Astrocyte (in vitro differentiated cells and primary cell): ENCODE results near the gene UTS2B. TPM values are rescaled to one million over a fixed set of nuclear protein-coding genes. Genes with fewer than 3 reads are reported as not detected.

Experiments used
- DNase-seq: peaks from one replicate; pipeline ENCODE4 v3.0.0-alpha.2; 2010; ENCODE audit warnings: low read depth
- FAIRE-seq: peaks from 2 replicates; lab custom pipeline; 2011; peaks lifted over from hg19 to GRCh38; lab: Jason Lieb, UNC
- H2AFZ ChIP-seq: 2 replicates; pipeline ENCODE4 v1.6.0; 2012; ENCODE audit warnings: low read depth, low read length, inconsistent platforms
- H3K27ac ChIP-seq: 2 replicates; pipeline ENCODE4 v1.5.1; 2011; ENCODE audit warnings: low read depth, low read length, inconsistent platforms
- H3K27me3 ChIP-seq: 2 replicates; pipeline ENCODE4 v1.6.0; 2011; ENCODE audit warnings: low read length, inconsistent platforms; ENCODE audit not compliant: insufficient read depth
- H3K36me3 ChIP-seq: 2 replicates; pipeline ENCODE4 v1.5.1; 2011; ENCODE audit warnings: low read length, inconsistent platforms; ENCODE audit not compliant: insufficient read depth
- H3K4me1 ChIP-seq: 2 replicates; pipeline ENCODE4 v1.5.1; 2011; ENCODE audit warnings: low read length, inconsistent platforms; ENCODE audit not compliant: insufficient read depth
- H3K4me2 ChIP-seq: 2 replicates; pipeline ENCODE4 v1.6.0; 2012; ENCODE audit warnings: low read length, inconsistent platforms
- H3K4me3 ChIP-seq: 2 replicates; pipeline ENCODE4 v1.5.1; 2011; ENCODE audit warnings: low read depth, mild to moderate bottlenecking, low read length, inconsistent platforms; ENCODE audit not compliant: insufficient read depth
- H3K79me2 ChIP-seq: 2 replicates; pipeline ENCODE4 v1.6.0; 2012; ENCODE audit warnings: mild to moderate bottlenecking, low read length, inconsistent platforms; ENCODE audit not compliant: insufficient read depth
- H3K9ac ChIP-seq: 2 replicates; pipeline ENCODE4 v1.6.0; 2012; ENCODE audit warnings: mild to moderate bottlenecking, low read length, inconsistent platforms
- H3K9me3 ChIP-seq: 2 replicates; pipeline ENCODE4 v1.5.1; 2012; ENCODE audit warnings: low read depth, mild to moderate bottlenecking, low read length, inconsistent platforms; ENCODE audit not compliant: insufficient read depth
- H4K20me1 ChIP-seq: 2 replicates; pipeline ENCODE4 v1.6.0; 2012; ENCODE audit warnings: low read length, inconsistent platforms; ENCODE audit not compliant: insufficient read depth
- H3K27ac Mint-ChIP-seq: one replicate; pipeline ENCODE4 v1.8.0; 2021; ENCODE audit warnings: mild to moderate bottlenecking, mixed read lengths; ENCODE audit not compliant: unreplicated experiment
- H3K27me3 Mint-ChIP-seq: one replicate; pipeline ENCODE4 v1.8.0; 2021; ENCODE audit warnings: low read depth, mixed read lengths; ENCODE audit not compliant: unreplicated experiment
- H3K36me3 Mint-ChIP-seq: one replicate; pipeline ENCODE4 v1.8.0; 2021; ENCODE audit warnings: low read depth, mixed read lengths; ENCODE audit not compliant: unreplicated experiment
- H3K4me1 Mint-ChIP-seq: one replicate; pipeline ENCODE4 v1.8.0; 2021; ENCODE audit warnings: low read depth, mixed read lengths; ENCODE audit not compliant: unreplicated experiment
- H3K4me3 Mint-ChIP-seq: one replicate; pipeline ENCODE4 v1.8.0; 2021; ENCODE audit warnings: mild to moderate bottlenecking, moderate library complexity, mixed read lengths; ENCODE audit not compliant: unreplicated experiment
- H3K9me3 Mint-ChIP-seq: one replicate; pipeline ENCODE4 v1.8.0; 2021; ENCODE audit warnings: mild to moderate bottlenecking, mixed read lengths; ENCODE audit not compliant: unreplicated experiment
- CTCF ChIP-seq: IDR thresholded peaks from 2 replicates; pipeline ENCODE4 v1.5.1; 2011; ENCODE audit warnings: low read depth, mild to moderate bottlenecking, inconsistent platforms, low read length, moderate library complexity; ENCODE audit not compliant: insufficient read depth
- EZH2 ChIP-seq: IDR thresholded peaks from 2 replicates; pipeline ENCODE4 v1.6.1; 2012; ENCODE audit warnings: mild to moderate bottlenecking, low read length, inconsistent platforms; ENCODE audit not compliant: insufficient read depth
- total RNA-seq: library from RNA; stranded (reverse); gene quantifications from 2 replicates; pipeline ENCODE4 v1.2.1, GENCODE V29; 2021

UTS2B gene
- total RNA-seq, 1 donor from 2014 or later = 0.75 TPM

- Histone ChIP-seq H3K36me3 (no peaks in the 10 kb centered on the region), H3K4me2 (no peak overlapping the region), H4K20me1 (no peaks in the 10 kb centered on the region), H2AFZ (no peak overlapping the region), H3K79me2 (no peaks in the 10 kb centered on the region), H3K27me3 (no peaks in the 10 kb centered on the region), H3K9ac (no peak overlapping the region), H3K27ac (no peak overlapping the region), H3K4me3 (no peak overlapping the region), H3K4me1 (no peaks in the 10 kb centered on the region), H3K9me3 (no peaks in the 10 kb centered on the region)
- Mint-ChIP-seq H3K27ac (no peak overlapping the region), H3K4me1 (no peaks in the 10 kb centered on the region), H3K4me3 (no peak overlapping the region), H3K27me3 (no peaks in the 10 kb centered on the region), H3K9me3 (peaks cover 8% of the 10 kb centered on the region), H3K36me3 (no peaks in the 10 kb centered on the region)
- FAIRE-seq (no peak), DNase-seq (no peak)
- no peak for TF ChIP-seq EZH2
- TF ChIP-seq CTCF = no peak
Observed at GRCh38 chr3:191268737-191269136, 61.6 kb downstream of the UTS2B start.

GRCh38 chr3:191263850-191264249 is 66.5 kb downstream of the UTS2B start:
- Mint-ChIP-seq H3K36me3 (no peaks in the 10 kb centered on the region), H3K27me3 (no peaks in the 10 kb centered on the region), H3K27ac (no peak overlapping the region), H3K9me3 (peaks cover 6% of the 10 kb centered on the region), H3K4me3 (no peak overlapping the region), H3K4me1 (peaks cover 1% of the 10 kb centered on the region)
- Histone ChIP-seq H2AFZ (no peak overlapping the region), H3K36me3 (no peaks in the 10 kb centered on the region), H4K20me1 (no peaks in the 10 kb centered on the region), H3K79me2 (no peaks in the 10 kb centered on the region), H3K4me3 (no peak overlapping the region), H3K27me3 (no peaks in the 10 kb centered on the region), H3K9me3 (no peaks in the 10 kb centered on the region), H3K9ac (no peak overlapping the region), H3K4me1 (no peaks in the 10 kb centered on the region), H3K4me2 (no peak overlapping the region), H3K27ac (no peak overlapping the region)
- TF ChIP-seq EZH2 (no peak), CTCF (no peak)
- DNase-seq = no peak
- no peak for FAIRE-seq

- H3K4me3 ChIP-seq = no peak overlapping the region
- Mint-ChIP-seq H3K27me3 (no peaks in the 10 kb centered on the region), H3K36me3 (no peaks in the 10 kb centered on the region), H3K27ac (no peak overlapping the region), H3K4me1 (peaks cover 4% of the 10 kb centered on the region), H3K9me3 (peaks cover 6% of the 10 kb centered on the region), H3K4me3 (no peak overlapping the region)
- no peak for DNase-seq
- H3K27ac ChIP-seq = no peak overlapping the region
- H2AFZ ChIP-seq = no peak overlapping the region
- H3K27me3 ChIP-seq = no peaks in the 10 kb centered on the region
- no peak for TF ChIP-seq EZH2
- no peak for TF ChIP-seq CTCF
- no peak for FAIRE-seq
- H3K79me2 ChIP-seq = no peaks in the 10 kb centered on the region
- H3K9me3 ChIP-seq = no peaks in the 10 kb centered on the region
- H3K9ac ChIP-seq = no peak overlapping the region
- H3K4me1 ChIP-seq = no peaks in the 10 kb centered on the region
- H3K4me2 ChIP-seq = no peak overlapping the region
- H4K20me1 ChIP-seq = no peaks in the 10 kb centered on the region
- no peaks in the 10 kb centered on the region for H3K36me3 ChIP-seq
Observed at GRCh38 chr3:191263365-191263764, 67.0 kb downstream of the UTS2B start.
